HepG2 (cell line): Measurements from ENCODE around the gene PLK3. TPM values are rescaled to one million over a fixed set of nuclear protein-coding genes. Genes with fewer than 3 reads are reported as not detected.
A peak's percentile ranks its signal among the peaks of the same experiment; 100 is the strongest.

Experiments
- AGO2 ChIP-seq: fragments of 200-400 bp; formaldehyde crosslinking; optimal IDR thresholded peaks from 2 replicates; pipeline ENCODE3; 2017; ENCODE audit warnings: mild to moderate bottlenecking, low read depth, low read length, moderate library complexity
- BCL6 ChIP-seq: IDR thresholded peaks from 2 replicates; pipeline ENCODE4 v1.6.1; 2016; ENCODE audit warnings: missing genetic modification reagents, missing compliant biosample characterization
- ESRRA ChIP-seq: sonication (generic); formaldehyde crosslinking; IDR thresholded peaks from 2 replicates; pipeline ENCODE4 v1.5.1; 2020; ENCODE audit warnings: mild to moderate bottlenecking, low read depth, missing genetic modification reagents
- HNRNPL ChIP-seq: fragments of 200-400 bp; formaldehyde crosslinking; IDR thresholded peaks from 2 replicates; pipeline ENCODE4 v1.6.1; 2017; ENCODE audit warnings: mild to moderate bottlenecking, low read depth, low read length
- HOXA9 ChIP-seq: sonication (generic); formaldehyde crosslinking; IDR thresholded peaks from 2 replicates; pipeline ENCODE4 v1.8.1; 2022; ENCODE audit warnings: missing genetic modification reagents, mild to moderate bottlenecking, moderate library complexity, borderline replicate concordance
- MAZ ChIP-seq, 2 experiments: sonication (generic) in 1 of 2; formaldehyde crosslinking in 1 of 2; IDR thresholded peaks; 2 replicates each; pipeline versions ENCODE4 v1.5.0 to v1.6.1; 2012 to 2020; ENCODE audit warnings: low read depth in 2 of 2, mild to moderate bottlenecking in 2 of 2, borderline replicate concordance in 1 of 2, improper control_type of control experiment in 1 of 2, low read length in 1 of 2, missing genetic modification reagents in 1 of 2, moderate library complexity in 1 of 2
- MXI1 ChIP-seq: IDR thresholded peaks from 3 replicates; pipeline ENCODE4 v1.6.1; 2012; ENCODE audit warnings: low read depth, low read length, inconsistent platforms, borderline replicate concordance
- NCOA2 ChIP-seq: sonication (generic); formaldehyde crosslinking; IDR thresholded peaks from 2 replicates; pipeline ENCODE4 v1.8.0; 2022; ENCODE audit warnings: inconsistent platforms
- SALL1 ChIP-seq: sonication (generic); formaldehyde crosslinking; IDR thresholded peaks from 2 replicates; pipeline ENCODE4 v1.8.0; 2022; ENCODE audit warnings: mild to moderate bottlenecking, missing genetic modification reagents
- SMAD9 ChIP-seq: sonication (generic); formaldehyde crosslinking; IDR thresholded peaks from 2 replicates; pipeline ENCODE4 v1.5.1; 2020; ENCODE audit warnings: mild to moderate bottlenecking, missing genetic modification reagents
- STAT6 ChIP-seq: sonication (generic); formaldehyde crosslinking; IDR thresholded peaks from 2 replicates; pipeline ENCODE4 v1.4.0; 2020; ENCODE audit warnings: missing genetic modification reagents, mild to moderate bottlenecking, borderline replicate concordance
- TEAD3 ChIP-seq: optimal IDR thresholded peaks from 2 replicates; pipeline ENCODE3; 2016; ENCODE audit warnings: borderline replicate concordance
- TP53 ChIP-seq: sonication (generic); formaldehyde crosslinking; conservative IDR thresholded peaks from 2 replicates; pipeline ENCODE4 v1.4.0; 2020; ENCODE audit warnings: missing genetic modification reagents
- ZNF263 ChIP-seq: sonication (generic); formaldehyde crosslinking; IDR thresholded peaks from 2 replicates; pipeline ENCODE4 v1.4.0; 2020; ENCODE audit warnings: missing genetic modification reagents
- ZNF574 ChIP-seq: sonication (generic); formaldehyde crosslinking; IDR thresholded peaks from 2 replicates; pipeline ENCODE4 v1.4.0; 2020; ENCODE audit warnings: missing genetic modification reagents
- ZNF670 ChIP-seq: sonication (generic); formaldehyde crosslinking; IDR thresholded peaks from 2 replicates; pipeline ENCODE4 v1.8.0; 2022; ENCODE audit warnings: mild to moderate bottlenecking, missing genetic modification reagents, borderline replicate concordance
- ZNF691 ChIP-seq: sonication (generic); formaldehyde crosslinking; IDR thresholded peaks from 2 replicates; pipeline ENCODE4 v1.4.0; 2020; ENCODE audit warnings: missing genetic modification reagents, low read depth, mild to moderate bottlenecking, borderline replicate concordance
- ZNF740 ChIP-seq: sonication (generic); formaldehyde crosslinking; IDR thresholded peaks from 2 replicates; pipeline ENCODE4 v1.4.0; 2020; ENCODE audit warnings: missing genetic modification reagents
- polyA plus RNA-seq, 8 experiments: library from polyadenylated mRNA; depleted of rRNA in 3 of 8; stranded (reverse) in 7 of 8; unstranded in 1 of 8; fragments of >200 nt; fragmentation: Illumina TruSeq in 4 of 8; extraction: Trizol in 4 of 8; gene quantifications; 2 replicates each; pipeline versions ENCODE4 v1.2.1 to v1.2.3, GENCODE V29; 2011 to 2016; ENCODE audit warnings: low read depth in 4 of 8, missing spikeins in 1 of 8, mixed read lengths in 1 of 8; ENCODE audit not compliant: insufficient read depth in 1 of 8
- total RNA-seq, 5 experiments: library from RNA; depleted of rRNA; stranded (reverse); fragments of >200 nt; fragmentation: Illumina TruSeq; extraction: Trizol; gene quantifications; 2 replicates each; pipeline ENCODE4 v1.2.3, GENCODE V29; 2016; ENCODE audit warnings: low read depth in 1 of 5
- TF ChIP-seq, protein P1 (sequence below): sonication (generic); formaldehyde crosslinking; conservative IDR thresholded peaks from 2 replicates; pipeline ENCODE4 v1.8.0; 2022; ENCODE audit warnings: missing genetic modification reagents

PLK3 gene
- total and polyA plus RNA-seq, 2 of the 13 experiments (the other 11 are each of a cell fraction or from before 2014, with no cell fraction given), result 9.8 to 16.9 TPM

- TF ChIP-seq SALL1 (CRISPR knock-in tag) (0 out of 2 replicates have a peak, but pooled peaks have one; percentile 2), ZNF740 (CRISPR knock-in tag) (no peak), MAZ (IDR thresholded peaks at IDR 0.05; ENCODE audit: borderline replicate concordance, low read depth, low read length) (peak; percentile 81; the same call in 1 of the 2 replicates), MAZ (CRISPR knock-in tag; IDR thresholded peaks at IDR 0.05; ENCODE audit: low read depth) (peak; percentile 55; the same call in 1 of the 2 replicates), ZNF670 (CRISPR knock-in tag) (no peak), HOXA9 (CRISPR knock-in tag) (no peak), ESRRA (CRISPR knock-in tag) (no peak), ZNF691 (CRISPR knock-in tag) (0 out of 2 replicates have a peak, but pooled peaks have one; percentile 43), NCOA2 (CRISPR knock-in tag) (no peak), ZNF263 (0 out of 2 replicates have a peak, but pooled peaks have one; percentile 58), BCL6 (CRISPR knock-in tag) (0 out of 2 replicates have a peak, but pooled peaks have one; percentile 30), AGO2 (peak; percentile 38), STAT6 (CRISPR knock-in tag) (no peak), SMAD9 (CRISPR knock-in tag) (no peak), HNRNPL (no peak), TP53 (no peak), MXI1 (peak; percentile 48; the same call in 1 of the 3 replicates), TEAD3 (no peak), ZNF574 (CRISPR knock-in tag) (peak; percentile 28; the same call in 1 of the 2 replicates)
- TF ChIP-seq, protein P1, sequence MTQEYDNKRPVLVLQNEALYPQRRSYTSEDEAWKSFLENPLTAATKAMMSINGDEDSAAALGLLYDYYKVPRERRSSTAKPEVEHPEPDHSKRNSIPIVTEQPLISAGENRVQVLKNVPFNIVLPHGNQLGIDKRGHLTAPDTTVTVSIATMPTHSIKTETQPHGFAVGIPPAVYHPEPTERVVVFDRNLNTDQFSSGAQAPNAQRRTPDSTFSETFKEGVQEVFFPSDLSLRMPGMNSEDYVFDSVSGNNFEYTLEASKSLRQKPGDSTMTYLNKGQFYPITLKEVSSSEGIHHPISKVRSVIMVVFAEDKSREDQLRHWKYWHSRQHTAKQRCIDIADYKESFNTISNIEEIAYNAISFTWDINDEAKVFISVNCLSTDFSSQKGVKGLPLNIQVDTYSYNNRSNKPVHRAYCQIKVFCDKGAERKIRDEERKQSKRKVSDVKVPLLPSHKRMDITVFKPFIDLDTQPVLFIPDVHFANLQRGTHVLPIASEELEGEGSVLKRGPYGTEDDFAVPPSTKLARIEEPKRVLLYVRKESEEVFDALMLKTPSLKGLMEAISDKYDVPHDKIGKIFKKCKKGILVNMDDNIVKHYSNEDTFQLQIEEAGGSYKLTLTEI, result no peak
These were observed 42.9 kb downstream of the PLK3 start, which contains the start of gene PTCH2 (continued) for GRCh38 chr1:44842862-44843655.
